GM18951 (cell line): Measurements from ENCODE around the gene KIFAP3.

Experiments used
- POLR2A ChIP-seq: IDR thresholded peaks from 4 replicates; pipeline ENCODE4 v1.6.1; 2011; ENCODE audit warnings: mild to moderate bottlenecking; ENCODE audit not compliant: insufficient read length, insufficient read depth; ENCODE audit errors: extremely low read depth
- in situ Hi-C: fragments of 300-500 bp; cut with MboI; formaldehyde crosslinking; loops from one replicate; pipeline ENCODE4 v1.12.0; 2022; ENCODE audit warnings: low sequenced_read_pairs, mixed read lengths, inconsistent platforms; ENCODE audit not compliant: unreplicated experiment

Gene KIFAP3

DNA sequence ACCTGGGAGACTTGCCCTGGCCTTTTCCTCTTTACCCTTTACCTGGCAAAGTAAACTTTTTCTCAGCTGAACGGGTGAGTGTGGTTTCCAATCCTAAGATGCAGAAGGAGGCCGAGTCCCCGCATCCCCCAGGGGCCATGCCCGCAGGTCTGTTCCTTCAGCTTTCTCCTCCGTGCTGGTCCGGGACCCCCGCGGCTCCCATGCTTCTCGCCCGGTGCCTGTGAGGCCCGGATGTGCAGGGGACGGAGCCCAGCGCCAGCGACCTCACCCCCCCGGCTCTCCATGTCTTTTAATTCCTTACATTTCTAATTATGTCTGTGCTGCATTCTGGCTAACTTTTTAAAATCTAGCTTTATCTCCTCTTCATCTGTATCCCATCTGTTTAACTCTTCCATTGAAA, 159.3 kb downstream of the KIFAP3 start:
- no peak for TF ChIP-seq POLR2A
- in situ Hi-C loops = no loop called here

- in situ Hi-C loops = no loop called here
- TF ChIP-seq POLR2A = no peak
Measured at GRCh38 chr1:169914531-169914930, 160.0 kb downstream of the KIFAP3 start.

DNA sequence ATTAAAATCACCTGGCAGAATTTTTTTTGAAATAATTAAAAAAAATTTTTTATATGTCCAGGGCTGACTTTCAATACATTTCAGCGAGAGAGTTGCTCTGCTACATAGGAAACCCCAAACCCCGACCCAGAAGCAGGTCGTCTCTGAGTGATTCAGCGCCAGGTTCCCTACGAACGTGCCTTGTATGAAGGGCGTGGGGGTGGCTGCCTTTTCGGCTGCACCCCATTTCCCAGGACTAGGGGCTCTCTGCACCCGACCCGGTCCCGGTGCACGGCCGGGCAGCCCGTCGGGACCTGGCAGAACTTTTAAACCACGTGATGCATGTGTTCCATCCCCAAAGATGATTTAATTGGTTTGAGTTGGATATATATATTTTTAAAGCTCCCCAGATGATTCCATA, 165.0 kb downstream of the KIFAP3 start:
- no peak for TF ChIP-seq POLR2A
- in situ Hi-C loops = no loop called here

DNA sequence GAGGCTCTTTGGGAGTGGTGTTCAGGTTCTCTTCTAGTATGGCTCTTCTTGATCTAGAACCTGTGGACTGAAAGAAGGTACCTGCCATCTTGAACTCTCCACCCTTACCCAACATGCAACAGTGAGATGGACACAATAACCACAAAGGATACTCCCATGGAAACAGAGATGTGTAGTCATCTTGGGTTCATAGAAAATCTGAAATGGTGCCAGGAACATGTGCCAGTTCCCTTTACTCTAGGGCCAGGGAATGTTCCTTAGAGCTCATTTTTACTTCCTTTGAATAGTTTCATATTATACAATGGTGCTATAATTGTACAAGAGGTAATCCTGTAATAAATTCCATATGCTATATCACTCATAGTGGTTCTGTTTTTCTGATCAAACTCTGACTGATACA, 167.6 kb downstream of the KIFAP3 start:
- no peak for TF ChIP-seq POLR2A
- in situ Hi-C loops = no loop called here

DNA sequence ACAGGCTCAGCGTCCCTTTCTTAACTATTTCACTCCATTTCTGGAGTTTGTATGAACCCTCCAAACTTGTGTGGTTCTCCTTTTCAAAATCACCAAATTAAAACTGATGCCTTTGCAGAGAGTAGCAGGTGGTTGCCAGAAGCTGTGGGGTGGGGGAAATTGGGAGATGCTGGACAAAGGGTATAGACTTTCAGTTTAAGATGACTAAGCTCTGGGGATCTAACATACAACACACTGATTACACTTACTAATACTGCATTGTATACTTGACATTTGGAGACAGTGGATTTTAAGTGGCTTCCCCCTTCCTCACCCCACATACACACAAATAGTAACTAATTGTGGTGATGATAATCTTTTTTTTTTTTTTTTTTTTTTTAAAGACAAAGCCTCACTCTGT, 169.7 kb downstream of the KIFAP3 start:
- in situ Hi-C loops = no loop called here

GRCh38 chr1:169902751-169903150, 171.7 kb downstream of the KIFAP3 start:
- no peak for TF ChIP-seq POLR2A
- in situ Hi-C loops = no loop called here

More for the DNA sequence above, 169.7 kb downstream of the KIFAP3 start:
- no peak for TF ChIP-seq POLR2A

- no peak for TF ChIP-seq POLR2A
- in situ Hi-C loops = no loop called here
Measured at GRCh38 chr1:169901115-169901514, 173.4 kb downstream of the KIFAP3 start.

GRCh38 chr1:169900571-169900970, 173.9 kb downstream of the KIFAP3 start:
- in situ Hi-C loops = no loop called here
- TF ChIP-seq POLR2A = no peak

DNA sequence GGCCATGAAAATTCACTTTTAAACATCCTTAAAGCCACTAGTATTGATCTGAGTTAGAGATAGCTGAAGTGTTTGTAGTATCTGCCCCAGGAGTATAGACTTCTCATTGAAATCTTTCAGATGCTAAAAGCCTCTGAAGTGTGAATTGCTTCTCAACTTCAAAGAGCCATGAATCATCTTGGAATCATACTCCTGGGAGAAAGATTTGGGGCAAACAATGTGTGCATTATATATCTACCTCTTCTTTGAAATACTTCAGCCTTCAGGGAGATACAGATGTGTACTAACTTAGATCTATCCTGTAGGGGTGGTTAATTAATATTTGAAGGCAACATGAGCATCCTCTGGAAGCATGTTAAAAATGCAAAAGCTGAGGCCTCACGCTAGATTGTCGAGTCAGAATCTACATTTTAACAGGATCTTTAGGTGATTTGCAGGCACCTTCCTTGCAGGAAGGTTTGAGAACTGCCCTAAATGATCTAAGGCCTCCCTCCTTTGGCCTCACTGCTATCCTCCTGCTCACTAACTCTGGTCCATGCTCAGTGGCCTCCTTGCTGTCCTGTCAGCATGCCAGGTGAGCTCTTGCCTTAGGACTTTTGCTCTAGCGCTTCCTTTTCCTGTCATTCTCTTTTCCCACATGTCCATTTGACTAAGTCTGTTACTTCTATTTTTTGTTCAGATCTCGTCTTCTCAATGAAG, 174.8 kb downstream of the KIFAP3 start:
- TF ChIP-seq POLR2A = no peak
- in situ Hi-C loops = no loop called here

- TF ChIP-seq POLR2A = no peak
- in situ Hi-C loops = no loop called here
Measured at GRCh38 chr1:169896013-169896412, 178.5 kb downstream of the KIFAP3 start.

GRCh38 chr1:169894424-169895145, 179.9 kb downstream of the KIFAP3 start:
- in situ Hi-C loops = no loop called here
- no peak for TF ChIP-seq POLR2A

DNA sequence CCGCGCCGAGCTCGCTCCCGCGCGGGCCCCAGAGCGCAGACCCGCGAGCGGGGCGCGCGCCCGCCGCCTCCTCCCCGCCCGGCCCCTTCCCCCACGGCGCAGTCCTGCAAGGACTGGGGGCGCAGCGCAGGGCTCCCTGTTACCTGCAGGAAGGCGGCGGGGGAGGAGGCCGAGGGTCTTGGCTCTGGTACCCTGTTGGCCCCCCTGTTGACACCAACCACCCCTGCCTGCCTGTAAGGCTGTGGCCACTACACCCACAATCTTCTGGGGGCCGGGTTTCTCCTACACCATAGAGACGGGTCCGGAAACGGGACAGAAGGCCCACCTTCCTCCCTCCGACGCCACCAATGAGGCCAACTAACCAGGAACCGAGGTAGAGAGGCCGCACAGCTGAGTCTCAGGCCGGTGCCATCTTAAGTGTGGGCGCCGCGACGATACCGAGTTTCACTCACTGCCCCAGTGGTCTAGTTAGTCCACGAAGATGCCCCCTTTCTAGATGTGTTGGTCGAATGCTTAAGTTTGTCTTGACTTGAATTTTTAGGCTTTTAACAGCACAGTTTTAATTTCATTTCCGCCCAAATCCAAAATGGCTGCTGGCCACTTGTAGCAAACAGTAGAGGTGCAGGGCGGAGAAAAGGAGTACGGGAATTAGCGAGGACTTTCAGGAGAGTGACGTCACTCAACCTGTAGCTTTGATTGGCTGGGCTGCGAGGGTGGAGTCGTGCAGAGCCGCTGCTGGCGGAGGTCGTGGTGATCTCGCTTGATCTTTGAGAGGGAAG, 180.7 kb downstream of the KIFAP3 start, which contains the start of gene SCYL3:
Gene SCYL3 (minus strand): TSS at position 252 of the 779 bp plus-strand sequence. CDS start 5,056 bp downstream, outside the sequence.
- in situ Hi-C loops = no loop called here
- TF ChIP-seq POLR2A = peak; percentile 83

- TF ChIP-seq POLR2A = no peak
- in situ Hi-C loops = no loop called here
Measured at GRCh38 chr1:169892927-169893644, 181.4 kb downstream of the KIFAP3 start.
